Large intestine (tissue), 3 donors: Measurements from ENCODE around the gene NCOA5. TPM values are rescaled to one million over a fixed set of nuclear protein-coding genes. Genes with fewer than 3 reads are reported as not detected.

Experiments
- DNase-seq, 2 donors: peaks; one replicate each; pipeline versions ENCODE4 v3.0.0 to v3.0.0-alpha.2; 2013
- H3K27ac ChIP-seq: one replicate; pipeline ENCODE4 v1.5.1; 2013; ENCODE audit warnings: low read length
- H3K27me3 ChIP-seq: 2 replicates; pipeline ENCODE4 v1.6.1; 2013; ENCODE audit warnings: low read length; ENCODE audit not compliant: control insufficient read depth, insufficient read depth
- H3K36me3 ChIP-seq: 2 replicates; pipeline ENCODE4 v1.6.1; 2013; ENCODE audit warnings: low read length; ENCODE audit not compliant: control insufficient read depth, insufficient read depth
- H3K4me1 ChIP-seq: one replicate; pipeline ENCODE4 v1.6.1; 2013; ENCODE audit warnings: low read length; ENCODE audit not compliant: control insufficient read depth, insufficient read depth
- H3K4me3 ChIP-seq: one replicate; pipeline ENCODE4 v1.5.1; 2013; ENCODE audit warnings: low read length
- H3K9me3 ChIP-seq: one replicate; pipeline ENCODE4 v1.6.1; 2013; ENCODE audit warnings: mild to moderate bottlenecking, low read depth, low read length, moderate library complexity; ENCODE audit not compliant: control insufficient read depth
- WGBS: methylation state at CpG from one replicate; pipeline ENCODE4 v1.1.5; 2013; ENCODE audit warnings: low lambda C conversion rate; ENCODE audit not compliant: insufficient coverage; 5-methylcytosine and 5-hydroxymethylcytosine counted together
- polyA plus RNA-seq: library from polyadenylated mRNA; unstranded; fragments of 120-200 nt; gene quantifications from one replicate; pipeline ENCODE4 v1.2.1, GENCODE V29; 2013

NCOA5 gene
- polyA plus RNA-seq, 1 donor, result 38.9 TPM

DNA sequence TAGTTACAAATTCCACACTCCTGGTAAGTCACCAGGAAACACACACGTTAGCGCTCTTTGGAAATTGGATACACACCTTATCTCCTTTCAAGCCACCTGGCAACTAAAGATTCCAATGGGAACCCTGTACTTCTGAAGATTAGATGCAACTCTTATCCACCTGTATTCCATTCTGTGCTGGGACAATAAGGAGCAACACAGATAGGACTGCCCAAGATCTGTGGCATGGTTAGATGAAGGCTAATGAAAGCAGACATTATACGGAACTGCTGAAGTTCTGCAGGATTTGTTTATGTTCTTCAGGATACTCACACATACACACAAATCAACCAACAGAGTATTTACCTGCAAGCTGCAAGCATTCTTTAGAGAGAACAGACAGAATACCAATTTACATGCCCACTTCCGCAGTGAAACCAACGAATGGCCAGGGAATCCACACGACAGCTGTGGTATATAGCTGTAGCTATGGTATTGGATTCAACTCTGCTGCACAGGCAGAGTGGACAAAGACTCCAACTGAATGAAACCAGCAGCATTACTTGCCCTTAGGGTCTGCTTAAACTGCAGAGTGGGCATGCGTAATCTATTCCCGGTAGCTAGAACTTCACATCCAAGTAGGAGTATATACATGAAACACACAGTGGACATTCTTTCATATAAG lies 12.0 kb downstream of the NCOA5 start:
- Histone ChIP-seq H3K27me3 (no peaks in the 10 kb centered on the region), H3K4me3 (no peak overlapping the region), H3K36me3 (peaks cover 49% of the 10 kb centered on the region), H3K4me1 (no peaks in the 10 kb centered on the region), H3K27ac (no peak overlapping the region), H3K9me3 (no peaks in the 10 kb centered on the region)
- no CpG with 5 or more reads among the region's 8 CpGs for WGBS
- no peak for DNase-seq

DNA sequence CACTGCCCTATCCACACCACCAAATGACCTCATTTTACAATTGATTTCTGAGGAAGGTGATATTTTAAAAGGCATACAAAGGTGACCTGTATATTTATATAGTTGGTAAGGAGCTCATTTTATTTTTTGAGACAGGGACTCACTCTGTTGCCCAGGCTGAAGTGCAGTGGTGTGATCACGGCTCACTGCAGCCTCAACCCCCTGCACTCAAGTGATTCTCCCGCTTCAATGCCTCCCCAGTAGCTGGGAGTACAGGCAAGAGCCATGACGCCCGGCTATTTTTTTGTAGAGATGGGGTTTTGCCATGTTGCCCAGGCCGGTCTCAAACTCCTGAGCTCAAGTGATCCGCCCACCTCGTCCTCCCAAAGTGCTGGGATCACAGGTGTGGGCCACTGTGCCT lies 13.0 kb downstream of the NCOA5 start:
- H3K36me3 ChIP-seq, result peaks cover 49% of the 10 kb centered on the region
- no peak overlapping the region for H3K27ac ChIP-seq
- no peak overlapping the region for H3K4me3 ChIP-seq
- no peak for DNase-seq
- WGBS, result no CpG with 5 or more reads among the region's 7 CpGs
- H3K4me1 ChIP-seq, result no peaks in the 10 kb centered on the region
- H3K27me3 ChIP-seq, result no peaks in the 10 kb centered on the region
- H3K9me3 ChIP-seq, result no peaks in the 10 kb centered on the region

DNA sequence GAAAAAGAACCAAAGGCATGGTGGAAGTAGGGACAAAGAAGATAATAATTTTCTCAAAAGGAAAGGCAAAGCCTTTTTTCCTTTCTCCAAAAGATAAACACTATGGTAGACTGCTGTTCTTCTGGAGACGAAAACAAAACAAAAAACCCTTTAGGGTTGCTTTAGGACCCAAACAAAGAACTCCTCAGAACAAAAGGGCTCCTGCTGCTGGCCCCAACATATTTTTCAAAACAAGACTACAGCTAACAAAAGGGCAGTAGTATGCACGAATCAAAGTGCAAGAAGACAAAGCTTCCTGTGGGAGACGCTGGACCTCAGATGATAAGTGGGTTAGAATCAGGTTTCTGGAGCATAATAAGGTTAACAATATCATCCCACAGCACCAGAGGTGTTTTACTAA lies 15.8 kb downstream of the NCOA5 start:
- H3K9me3 ChIP-seq, result no peaks in the 10 kb centered on the region
- DNase-seq, result no peak
- H3K27ac ChIP-seq, result no peak overlapping the region
- H3K4me3 ChIP-seq, result no peak overlapping the region
- no peaks in the 10 kb centered on the region for H3K27me3 ChIP-seq
- no CpG with 5 or more reads among the region's 3 CpGs for WGBS
- H3K4me1 ChIP-seq, result no peaks in the 10 kb centered on the region
- H3K36me3 ChIP-seq, result peaks cover 62% of the 10 kb centered on the region

DNA sequence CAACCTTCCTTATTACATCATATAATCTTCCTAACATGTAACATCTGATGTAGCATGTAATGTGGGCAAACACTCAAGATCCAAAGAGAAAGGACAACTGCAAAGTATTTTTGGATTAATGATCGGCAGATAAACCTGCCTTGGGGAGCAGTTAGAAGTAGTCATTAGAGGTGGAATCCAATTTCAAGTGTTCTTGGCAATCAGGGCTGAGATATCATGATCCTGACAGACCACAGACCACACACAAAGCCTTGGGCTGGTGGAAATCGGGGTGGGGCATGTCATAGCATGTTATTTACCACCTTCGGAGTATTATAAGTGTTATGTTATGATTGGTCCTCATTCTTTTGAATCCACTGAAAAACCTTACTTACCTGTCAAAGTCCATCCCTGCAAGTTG lies 16.3 kb downstream of the NCOA5 start:
- Histone ChIP-seq H3K36me3 (peaks cover 62% of the 10 kb centered on the region), H3K4me1 (no peaks in the 10 kb centered on the region), H3K9me3 (no peaks in the 10 kb centered on the region), H3K27ac (no peak overlapping the region), H3K27me3 (no peaks in the 10 kb centered on the region), H3K4me3 (no peak overlapping the region)
- no CpG with 5 or more reads among the region's 3 CpGs for WGBS
- DNase-seq, result no peak

DNA sequence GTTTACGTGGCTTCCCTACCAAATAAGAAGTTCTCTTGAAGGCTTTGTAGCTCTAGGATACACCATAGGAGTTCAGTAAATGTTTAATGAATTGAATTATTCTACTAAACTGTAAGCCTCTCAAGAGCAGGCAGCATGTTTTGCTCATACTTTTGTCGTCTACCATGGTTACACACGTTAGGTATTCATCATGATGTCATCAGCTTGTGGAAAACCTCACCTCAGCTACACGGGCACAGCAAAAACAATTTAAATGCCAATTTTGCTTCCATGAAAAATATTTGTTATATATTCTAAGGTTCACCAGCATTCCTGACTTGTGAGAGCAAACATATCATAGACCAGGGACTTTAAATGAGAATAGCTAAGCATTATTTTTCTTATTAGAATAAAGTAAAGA lies 16.7 kb downstream of the NCOA5 start:
- peaks cover 61% of the 10 kb centered on the region for H3K36me3 ChIP-seq
- WGBS, result 100% methylated on average over 2 of the region's 4 CpGs

DNA sequence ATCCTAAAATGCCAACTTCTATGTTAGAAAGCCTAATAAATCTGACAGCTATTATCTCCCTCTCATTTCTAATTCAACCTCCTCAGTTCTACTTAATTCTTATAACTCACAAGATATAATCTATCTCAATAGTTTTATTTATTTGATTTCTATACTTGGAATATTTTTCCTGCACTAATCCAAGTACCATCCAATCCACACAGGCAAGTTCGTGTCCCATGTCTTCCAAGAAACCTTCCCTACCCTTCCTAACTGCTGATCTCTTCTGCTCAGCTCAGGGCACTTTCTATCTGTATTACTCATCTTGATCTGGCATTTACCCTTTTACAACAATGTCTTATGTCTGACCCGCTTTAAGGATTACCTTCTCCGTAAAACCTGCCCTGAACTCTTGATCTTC lies 18.2 kb downstream of the NCOA5 start:
- Histone ChIP-seq H3K27me3 (no peaks in the 10 kb centered on the region), H3K27ac (no peak overlapping the region), H3K36me3 (peaks cover 61% of the 10 kb centered on the region), H3K9me3 (no peaks in the 10 kb centered on the region), H3K4me3 (no peak overlapping the region), H3K4me1 (no peaks in the 10 kb centered on the region)
- no peak for DNase-seq
- 89% methylated on average over 3 of the region's 3 CpGs for WGBS

More for the DNA sequence above, 16.7 kb downstream of the NCOA5 start:
- no peaks in the 10 kb centered on the region for H3K9me3 ChIP-seq
- H3K4me3 ChIP-seq, result no peak overlapping the region
- H3K4me1 ChIP-seq, result no peaks in the 10 kb centered on the region
- no peak overlapping the region for H3K27ac ChIP-seq
- DNase-seq, result no peak
- H3K27me3 ChIP-seq, result no peaks in the 10 kb centered on the region

DNA sequence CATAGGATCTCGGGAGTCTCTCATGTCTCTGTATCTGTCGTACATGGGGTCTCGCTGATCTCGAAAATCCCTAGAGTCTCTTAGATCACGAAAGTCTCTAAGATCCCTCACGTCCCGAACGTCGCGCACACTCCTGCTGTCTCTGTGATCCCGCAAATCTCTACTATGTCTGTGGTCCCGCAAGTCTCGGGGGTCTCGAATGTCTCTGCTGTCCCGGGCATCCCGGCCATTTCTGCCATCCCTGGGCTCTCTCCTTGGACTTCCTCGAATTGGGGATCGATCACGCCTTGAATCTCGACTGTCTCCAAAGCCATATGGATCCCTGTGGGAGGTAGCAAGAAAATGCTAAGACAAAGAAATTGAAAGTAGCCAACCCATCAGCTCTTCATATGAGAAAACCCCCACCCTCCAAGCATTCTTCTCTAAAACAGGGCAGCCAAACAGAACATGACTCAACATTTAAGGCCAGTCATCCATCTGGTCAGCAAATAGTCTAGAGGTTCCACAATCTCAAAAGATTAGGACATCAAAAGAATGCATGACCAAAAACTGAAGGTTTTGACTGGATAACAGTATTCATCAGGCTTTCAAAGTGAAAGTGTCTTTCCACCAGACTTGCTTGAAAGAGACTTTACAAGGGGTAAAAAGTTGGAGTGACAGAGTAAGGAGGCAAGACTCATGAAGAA lies 19.4 kb downstream of the NCOA5 start:
- H3K4me1 ChIP-seq, result no peaks in the 10 kb centered on the region
- no peak for DNase-seq
- H3K27me3 ChIP-seq, result no peaks in the 10 kb centered on the region
- no peak overlapping the region for H3K27ac ChIP-seq
- peaks cover 68% of the 10 kb centered on the region for H3K36me3 ChIP-seq
- no peak overlapping the region for H3K4me3 ChIP-seq
- WGBS, result 93% methylated on average over 3 of the region's 20 CpGs
- H3K9me3 ChIP-seq, result no peaks in the 10 kb centered on the region

DNA sequence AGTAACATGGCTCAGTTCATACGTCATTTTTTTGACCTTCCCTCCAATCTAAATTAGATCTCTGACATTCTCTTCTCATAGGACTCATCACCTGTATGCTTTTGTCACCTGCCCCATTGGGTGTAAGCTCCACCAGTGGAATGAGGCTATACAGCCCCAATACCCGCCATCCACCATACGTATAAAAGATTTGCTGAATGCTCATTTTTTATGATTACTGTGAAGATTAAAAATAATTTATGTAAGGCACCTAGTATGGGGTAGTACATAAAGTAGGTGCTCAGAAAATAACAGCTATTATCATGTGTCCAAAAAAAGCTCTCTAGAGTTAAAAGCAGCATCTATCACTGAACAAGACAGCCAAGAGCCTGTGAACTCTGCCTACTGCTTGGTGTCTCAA lies 24.1 kb downstream of the NCOA5 start:
- Histone ChIP-seq H3K4me1 (no peaks in the 10 kb centered on the region), H3K36me3 (peaks cover 91% of the 10 kb centered on the region), H3K27me3 (no peaks in the 10 kb centered on the region), H3K27ac (no peak overlapping the region), H3K4me3 (no peak overlapping the region), H3K9me3 (no peaks in the 10 kb centered on the region)
- no peak for DNase-seq
- 100% methylated on average over 1 of the region's 3 CpGs for WGBS

DNA sequence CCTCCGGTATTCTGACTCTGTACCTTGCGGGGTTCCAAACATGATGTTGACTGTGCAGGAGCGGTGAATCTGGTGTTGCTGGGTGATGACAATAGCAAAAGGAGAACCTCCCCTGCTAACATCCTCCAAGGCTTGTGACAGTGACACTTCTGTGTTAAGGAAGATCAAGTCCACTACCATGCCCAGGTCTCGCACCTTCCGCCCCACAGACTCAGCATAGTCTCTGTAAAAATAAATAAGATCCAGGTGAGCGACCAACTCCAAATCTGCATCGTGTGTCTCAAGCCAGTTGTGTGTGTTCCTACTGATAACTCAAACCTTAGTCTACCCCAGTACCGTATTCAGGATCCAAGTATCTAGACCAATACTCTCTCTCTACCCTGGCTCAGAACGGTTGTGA lies 24.8 kb downstream of the NCOA5 start:
- no peak for DNase-seq
- H3K27me3 ChIP-seq, result no peaks in the 10 kb centered on the region
- no peaks in the 10 kb centered on the region for H3K9me3 ChIP-seq
- H3K4me1 ChIP-seq, result no peaks in the 10 kb centered on the region
- no peak overlapping the region for H3K4me3 ChIP-seq
- H3K36me3 ChIP-seq, result peaks cover 92% of the 10 kb centered on the region
- no peak overlapping the region for H3K27ac ChIP-seq
- no CpG with 5 or more reads among the region's 9 CpGs for WGBS

DNA sequence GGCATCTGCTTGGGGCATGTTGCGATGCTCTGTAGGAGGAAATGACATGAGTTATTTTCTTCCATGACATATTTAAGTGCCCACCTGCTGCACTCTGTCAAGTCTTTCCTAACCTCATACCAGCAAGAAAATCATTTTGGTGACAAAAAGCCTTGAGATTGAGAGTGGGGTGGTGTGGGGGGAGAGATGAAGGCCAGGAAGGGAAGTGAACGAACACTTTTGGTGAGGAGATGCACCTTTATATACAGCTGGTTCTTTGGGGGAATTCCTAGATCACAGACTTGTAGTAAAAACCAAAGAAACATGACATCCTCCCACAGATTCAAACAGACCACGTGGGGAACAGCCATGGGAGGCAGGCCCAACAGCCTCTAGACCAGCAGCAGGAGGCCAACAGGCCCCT lies 26.1 kb downstream of the NCOA5 start:
- no peak for DNase-seq
- Histone ChIP-seq H3K4me1 (no peaks in the 10 kb centered on the region), H3K27me3 (peaks cover 7% of the 10 kb centered on the region), H3K36me3 (peaks cover 80% of the 10 kb centered on the region), H3K4me3 (no peak overlapping the region), H3K9me3 (no peaks in the 10 kb centered on the region), H3K27ac (no peak overlapping the region)
- WGBS, result no CpG with 5 or more reads among the region's 3 CpGs

DNA sequence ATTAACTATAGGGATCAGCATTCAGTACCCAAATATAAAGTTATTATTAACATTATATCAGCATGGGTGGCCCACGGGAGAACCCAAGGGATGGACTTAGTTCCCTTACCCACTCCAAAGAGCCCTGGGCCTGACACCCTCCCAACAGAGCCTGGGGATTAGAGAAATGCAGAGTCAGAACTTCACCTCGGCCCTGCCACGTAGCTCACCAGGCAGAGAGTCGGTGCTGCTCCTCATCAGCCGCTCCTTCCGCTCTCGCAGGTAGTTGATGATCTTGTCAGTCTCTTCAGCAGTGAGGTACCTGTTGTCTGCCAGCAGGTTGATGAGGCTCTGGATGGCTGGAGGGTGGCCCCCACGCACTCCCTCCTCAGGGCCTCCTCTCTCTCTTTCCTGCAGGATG lies 26.6 kb downstream of the NCOA5 start:
- Histone ChIP-seq H3K4me3 (no peak overlapping the region), H3K36me3 (peaks cover 75% of the 10 kb centered on the region), H3K27ac (no peak overlapping the region), H3K9me3 (no peaks in the 10 kb centered on the region), H3K4me1 (peaks cover 4% of the 10 kb centered on the region), H3K27me3 (peaks cover 12% of the 10 kb centered on the region)
- DNase-seq, result no peak
- WGBS, result no CpG with 5 or more reads among the region's 8 CpGs
